DOHH2 (cell line): ENCODE measurements around the gene CLASP2.
A peak's percentile ranks its signal among the peaks of the same experiment; 100 is the strongest.

Experiments used
- H3F3A ChIP-seq: fragments of 200-600 bp; sonication (generic), shearing (Covaris generic); 2 replicates; pipeline ENCODE4 v1.6.0; 2016; ENCODE audit warnings: antibody characterized with exemption, mild to moderate bottlenecking; ENCODE audit not compliant: control insufficient read depth, insufficient read depth
- H3K27ac ChIP-seq: fragments of 200-600 bp; sonication (generic); 2 replicates; pipeline ENCODE4 v1.5.1; 2014; ENCODE audit warnings: low read depth, mild to moderate bottlenecking, low read length, moderate library complexity
- H3K27me3 ChIP-seq: fragments of 200-600 bp; sonication (generic); 2 replicates; pipeline ENCODE4 v1.6.1; 2014; ENCODE audit warnings: mild to moderate bottlenecking, low read length, mixed read lengths; ENCODE audit not compliant: control insufficient read depth
- H3K36me3 ChIP-seq: fragments of 200-600 bp; sonication (generic); 2 replicates; pipeline ENCODE4 v1.6.1; 2014; ENCODE audit warnings: mild to moderate bottlenecking, low read length, moderate library complexity, mixed read lengths; ENCODE audit not compliant: control insufficient read depth
- H3K4me1 ChIP-seq: fragments of 200-600 bp; sonication (generic); 2 replicates; pipeline ENCODE4 v1.6.1; 2014; ENCODE audit warnings: mild to moderate bottlenecking, low read length, mixed read lengths; ENCODE audit not compliant: control insufficient read depth
- H3K4me2 ChIP-seq: fragments of 200-600 bp; sonication (generic); 2 replicates; pipeline ENCODE4 v1.6.0; 2014; ENCODE audit warnings: mild to moderate bottlenecking, low read length, moderate library complexity
- H3K4me3 ChIP-seq: fragments of 200-600 bp; sonication (generic); 2 replicates; pipeline ENCODE4 v1.5.1; 2014; ENCODE audit warnings: mild to moderate bottlenecking, low read length, mixed read lengths
- H3K79me2 ChIP-seq: fragments of 200-600 bp; sonication (generic); 2 replicates; pipeline ENCODE4 v1.6.1; 2014; ENCODE audit warnings: mild to moderate bottlenecking, low read length, mixed read lengths; ENCODE audit not compliant: control insufficient read depth
- H3K9me2 ChIP-seq: fragments of 200-600 bp; sonication (generic); replicated peaks from 2 replicates; pipeline ENCODE4 v1.6.1; 2014; ENCODE audit warnings: mild to moderate bottlenecking, low read length, mixed read lengths; ENCODE audit not compliant: control insufficient read depth
- H3K9me3 ChIP-seq: fragments of 200-600 bp; sonication (generic); 2 replicates; pipeline ENCODE4 v1.6.1; 2014; ENCODE audit warnings: antibody characterized with exemption, low read length, mixed read lengths; ENCODE audit not compliant: control insufficient read depth, insufficient read depth
- H4K20me1 ChIP-seq: fragments of 200-600 bp; sonication (generic); 2 replicates; pipeline ENCODE4 v1.6.0; 2014; ENCODE audit warnings: low read depth, mild to moderate bottlenecking, antibody characterized with exemption, low read length, moderate library complexity; ENCODE audit not compliant: control insufficient read depth, insufficient read depth
- EZH2phosphoT487 ChIP-seq: fragments of 200-600 bp; sonication (generic); IDR thresholded peaks from 2 replicates; pipeline ENCODE4 v1.6.1; 2017; ENCODE audit warnings: borderline replicate concordance, mild to moderate bottlenecking, antibody characterized with exemption, low read length, moderate library complexity, mixed read lengths
- TF ChIP-seq, protein P1 (sequence below): fragments of 200-600 bp; sonication (generic); IDR thresholded peaks from one replicate; pipeline ENCODE4 v1.5.1; 2014; ENCODE audit warnings: antibody characterized with exemption, mild to moderate bottlenecking, low read depth, low read length; ENCODE audit not compliant: poor library complexity, severe bottlenecking

Gene CLASP2

DNA sequence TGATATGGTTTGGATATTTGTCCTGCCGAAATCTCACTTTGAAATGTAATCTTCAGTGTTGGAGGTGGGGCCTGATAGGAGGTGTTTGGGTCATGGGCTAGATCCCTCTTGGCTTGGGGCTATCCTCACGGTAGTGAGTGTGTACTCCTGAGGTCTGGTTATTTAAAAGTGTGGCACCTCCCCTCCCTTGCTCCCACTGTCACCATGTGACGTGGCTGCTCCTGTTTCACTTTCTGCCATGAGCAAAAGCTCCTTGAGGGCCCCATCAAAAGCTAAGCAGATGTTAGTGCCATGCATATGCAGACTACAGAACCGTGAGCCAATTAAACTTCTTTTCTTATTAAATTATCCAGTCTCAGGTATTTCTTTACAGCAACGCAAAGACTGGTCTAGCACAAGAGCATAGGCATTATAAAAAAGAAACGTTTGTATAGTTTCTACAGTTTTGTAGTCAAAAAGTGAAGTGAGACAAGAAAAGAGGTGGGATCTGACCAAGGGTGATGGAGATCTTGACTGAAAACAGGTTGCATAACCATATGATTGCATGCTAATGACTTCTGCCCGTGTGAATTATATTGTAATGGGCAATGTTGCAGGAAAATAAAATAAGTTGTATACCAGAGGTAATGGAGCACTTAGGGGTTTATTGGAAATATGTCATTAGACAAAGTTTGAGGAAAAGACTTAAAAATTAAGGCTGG lies 28.5 kb upstream of the CLASP2 start:
- no peaks in the 10 kb centered on the region for H3K27me3 ChIP-seq
- H4K20me1 ChIP-seq, result no peaks in the 10 kb centered on the region
- no peak for TF ChIP-seq EZH2phosphoT487
- TF ChIP-seq, protein P1, sequence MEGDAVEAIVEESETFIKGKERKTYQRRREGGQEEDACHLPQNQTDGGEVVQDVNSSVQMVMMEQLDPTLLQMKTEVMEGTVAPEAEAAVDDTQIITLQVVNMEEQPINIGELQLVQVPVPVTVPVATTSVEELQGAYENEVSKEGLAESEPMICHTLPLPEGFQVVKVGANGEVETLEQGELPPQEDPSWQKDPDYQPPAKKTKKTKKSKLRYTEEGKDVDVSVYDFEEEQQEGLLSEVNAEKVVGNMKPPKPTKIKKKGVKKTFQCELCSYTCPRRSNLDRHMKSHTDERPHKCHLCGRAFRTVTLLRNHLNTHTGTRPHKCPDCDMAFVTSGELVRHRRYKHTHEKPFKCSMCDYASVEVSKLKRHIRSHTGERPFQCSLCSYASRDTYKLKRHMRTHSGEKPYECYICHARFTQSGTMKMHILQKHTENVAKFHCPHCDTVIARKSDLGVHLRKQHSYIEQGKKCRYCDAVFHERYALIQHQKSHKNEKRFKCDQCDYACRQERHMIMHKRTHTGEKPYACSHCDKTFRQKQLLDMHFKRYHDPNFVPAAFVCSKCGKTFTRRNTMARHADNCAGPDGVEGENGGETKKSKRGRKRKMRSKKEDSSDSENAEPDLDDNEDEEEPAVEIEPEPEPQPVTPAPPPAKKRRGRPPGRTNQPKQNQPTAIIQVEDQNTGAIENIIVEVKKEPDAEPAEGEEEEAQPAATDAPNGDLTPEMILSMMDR, result no peak
- peaks cover 15% of the 10 kb centered on the region for H3K4me1 ChIP-seq
- no peaks in the 10 kb centered on the region for H3K36me3 ChIP-seq
- H3K27ac ChIP-seq, result no peak overlapping the region
- H3K4me3 ChIP-seq, result no peak overlapping the region
- H3F3A ChIP-seq, result peaks cover 4% of the 10 kb centered on the region; the same call in 1 of the 2 replicates
- H3K9me2 ChIP-seq, result no peaks in the 10 kb centered on the region
- no peak overlapping the region for H3K4me2 ChIP-seq
- H3K79me2 ChIP-seq, result no peaks in the 10 kb centered on the region
- H3K9me3 ChIP-seq, result peaks cover 3% of the 10 kb centered on the region; the same call in 1 of the 2 replicates

DNA sequence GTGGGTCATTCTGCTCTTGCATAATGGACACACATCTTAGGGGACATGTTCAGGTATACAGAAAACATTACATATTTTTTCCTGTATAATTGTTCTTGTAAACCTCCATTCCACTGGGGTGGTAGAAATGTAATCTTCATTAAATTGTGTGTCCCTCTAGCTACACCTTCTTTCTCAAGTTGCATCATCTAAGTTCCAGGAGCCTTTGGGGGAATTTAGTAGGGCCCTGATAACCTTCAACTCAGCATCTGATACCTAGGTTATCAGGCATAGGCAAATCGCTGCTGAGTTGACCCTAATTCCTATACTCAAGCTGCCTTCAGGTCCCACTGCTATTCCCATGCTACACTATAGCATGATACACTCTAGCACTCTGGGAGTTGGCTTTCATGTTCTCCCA lies 19.1 kb upstream of the CLASP2 start:
- Histone ChIP-seq H3K27ac (no peak overlapping the region), H3K4me2 (no peak overlapping the region), H3K36me3 (no peaks in the 10 kb centered on the region), H3K4me1 (no peaks in the 10 kb centered on the region), H4K20me1 (no peaks in the 10 kb centered on the region), H3F3A (no peaks in the 10 kb centered on the region), H3K9me3 (peaks cover 7% of the 10 kb centered on the region; the same call in 1 of the 2 replicates), H3K27me3 (no peaks in the 10 kb centered on the region), H3K9me2 (no peaks in the 10 kb centered on the region; the same call in 1 of the 2 replicates), H3K79me2 (no peaks in the 10 kb centered on the region), H3K4me3 (no peak overlapping the region)
- TF ChIP-seq, protein P1, result no peak
- no peak for TF ChIP-seq EZH2phosphoT487

DNA sequence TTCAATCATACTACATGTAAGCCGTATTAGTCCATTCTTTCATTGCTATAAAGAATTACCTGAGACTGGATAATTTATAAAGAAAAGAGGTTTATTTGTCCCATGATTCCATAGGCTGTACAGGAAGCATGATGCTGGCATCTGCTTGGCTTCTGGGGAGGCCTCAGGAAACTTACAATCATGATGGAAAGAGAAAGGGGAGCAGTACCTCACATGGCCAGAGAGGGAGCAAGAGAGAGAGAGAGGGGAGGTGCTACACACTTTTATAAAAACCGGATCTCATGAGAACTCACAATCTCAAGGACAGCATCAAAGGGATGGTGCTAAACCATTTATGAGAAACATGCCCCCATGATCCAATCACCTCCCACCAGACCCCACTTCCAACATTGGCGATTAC lies 14.3 kb upstream of the CLASP2 start:
- peaks cover 23% of the 10 kb centered on the region for H3K4me1 ChIP-seq
- H4K20me1 ChIP-seq, result no peaks in the 10 kb centered on the region
- H3K9me2 ChIP-seq, result no peaks in the 10 kb centered on the region; the same call in 1 of the 2 replicates
- H3K27me3 ChIP-seq, result no peaks in the 10 kb centered on the region
- no peaks in the 10 kb centered on the region for H3F3A ChIP-seq
- H3K4me2 ChIP-seq, result no peak overlapping the region
- H3K27ac ChIP-seq, result no peak overlapping the region
- TF ChIP-seq, protein P1, result peak; percentile 51
- no peak for TF ChIP-seq EZH2phosphoT487
- no peaks in the 10 kb centered on the region for H3K36me3 ChIP-seq
- H3K79me2 ChIP-seq, result no peaks in the 10 kb centered on the region
- H3K9me3 ChIP-seq, result peaks cover 19% of the 10 kb centered on the region; the same call in 1 of the 2 replicates
- H3K4me3 ChIP-seq, result no peak overlapping the region
